ENCODE results near the gene PDCD5. TPM values are rescaled to one million over a fixed set of nuclear protein-coding genes. Genes with fewer than 3 reads are reported as not detected.

The PDCD5 gene
- total and polyA plus RNA-seq, 2 donors (not counting 1 experiment from before 2014, with no cell fraction given): 107 to 115 TPM

DNA sequence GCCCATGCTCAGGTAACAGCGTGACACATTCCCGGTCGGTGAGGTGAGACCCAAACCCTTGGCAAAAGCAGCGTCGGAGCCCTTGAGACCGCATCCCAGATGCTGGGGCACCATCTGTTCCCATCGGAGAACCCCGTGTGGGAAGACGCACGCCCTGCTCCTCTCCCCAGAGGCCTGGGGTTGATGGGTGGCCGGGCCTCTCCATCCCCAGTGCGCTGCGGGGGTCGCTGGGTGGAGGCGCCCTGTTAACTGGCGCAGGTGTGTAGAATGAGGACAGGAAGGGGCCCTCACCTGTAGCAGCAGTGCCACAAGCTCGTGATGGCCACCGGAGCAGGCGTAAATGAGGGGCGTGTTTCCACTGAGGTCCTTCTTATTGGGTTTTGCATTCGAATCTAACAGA lies 24.6 kb downstream of the PDCD5 start:
- Histone ChIP-seq H3K9me3 (ENCODE audit: control insufficient read depth, insufficient read depth, low read depth, low read length) (no peaks in the 10 kb centered on the region), H3K79me2 (ENCODE audit: control insufficient read depth, insufficient read depth, low read length) (no peaks in the 10 kb centered on the region), H3K4me2 (ENCODE audit: extremely low read depth, insufficient read depth, low read length) (no peak overlapping the region), H3K27me3 (ENCODE audit: control insufficient read depth, insufficient read depth, low read length) (no peaks in the 10 kb centered on the region), H3K9ac (ENCODE audit: insufficient read depth, low read length) (no peak overlapping the region), H3K27ac (ENCODE audit: insufficient read depth, low read length) (no peak overlapping the region), H3K4me1 (ENCODE audit: control insufficient read depth, extremely low read depth, insufficient read depth, low read length) (no peaks in the 10 kb centered on the region), H4K20me1 (ENCODE audit: control insufficient read depth, extremely low read depth, insufficient read depth, low read length) (no peaks in the 10 kb centered on the region), H3K36me3 (ENCODE audit: control insufficient read depth, insufficient read depth, low read length) (peaks cover 10% of the 10 kb centered on the region), H2AFZ (ENCODE audit: low read length) (no peak overlapping the region), H3K4me3 (replicated peaks in 1 of 4; ENCODE audit: control extremely low read depth in 1 of 4, insufficient read depth in 1 of 4, low read depth in 3 of 4, low read length in 4 of 4) (no peak overlapping the region)
- TF ChIP-seq, protein P1, sequence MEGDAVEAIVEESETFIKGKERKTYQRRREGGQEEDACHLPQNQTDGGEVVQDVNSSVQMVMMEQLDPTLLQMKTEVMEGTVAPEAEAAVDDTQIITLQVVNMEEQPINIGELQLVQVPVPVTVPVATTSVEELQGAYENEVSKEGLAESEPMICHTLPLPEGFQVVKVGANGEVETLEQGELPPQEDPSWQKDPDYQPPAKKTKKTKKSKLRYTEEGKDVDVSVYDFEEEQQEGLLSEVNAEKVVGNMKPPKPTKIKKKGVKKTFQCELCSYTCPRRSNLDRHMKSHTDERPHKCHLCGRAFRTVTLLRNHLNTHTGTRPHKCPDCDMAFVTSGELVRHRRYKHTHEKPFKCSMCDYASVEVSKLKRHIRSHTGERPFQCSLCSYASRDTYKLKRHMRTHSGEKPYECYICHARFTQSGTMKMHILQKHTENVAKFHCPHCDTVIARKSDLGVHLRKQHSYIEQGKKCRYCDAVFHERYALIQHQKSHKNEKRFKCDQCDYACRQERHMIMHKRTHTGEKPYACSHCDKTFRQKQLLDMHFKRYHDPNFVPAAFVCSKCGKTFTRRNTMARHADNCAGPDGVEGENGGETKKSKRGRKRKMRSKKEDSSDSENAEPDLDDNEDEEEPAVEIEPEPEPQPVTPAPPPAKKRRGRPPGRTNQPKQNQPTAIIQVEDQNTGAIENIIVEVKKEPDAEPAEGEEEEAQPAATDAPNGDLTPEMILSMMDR (conservative IDR thresholded peaks at IDR 0.05 in 1 of 2, IDR thresholded peaks at IDR 0.05 in 1 of 2; ENCODE audit: low read depth in 1 of 2, low read length in 2 of 2): no peak
- no peak for TF ChIP-seq EZH2 (IDR thresholded peaks at IDR 0.05; ENCODE audit: low read length, missing control alignments)
- DNase-seq (ENCODE audit: low read depth in 2 of 2): no peak

DNA sequence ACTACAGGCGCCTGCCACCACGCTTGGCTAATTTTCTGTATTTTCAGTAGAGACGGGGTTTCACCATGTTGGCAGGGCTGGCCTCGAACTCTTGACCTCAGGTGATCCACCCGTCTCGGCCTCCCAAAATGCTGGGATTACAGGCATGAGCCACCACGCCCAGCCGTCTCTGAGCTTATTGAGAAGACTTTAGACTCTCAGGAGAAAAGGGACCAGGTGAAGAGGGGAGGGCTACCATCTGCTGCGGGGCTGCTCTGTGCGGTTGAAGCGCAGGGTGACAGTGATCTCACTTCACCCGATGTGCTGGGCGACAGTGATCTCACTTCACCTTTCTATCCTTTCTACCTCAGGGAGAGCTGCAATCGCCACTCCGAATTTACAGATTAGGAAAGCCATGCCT lies 25.3 kb downstream of the PDCD5 start:
- H3K36me3 ChIP-seq (ENCODE audit: control insufficient read depth, insufficient read depth, low read length): peaks cover 10% of the 10 kb centered on the region
- H3K4me1 ChIP-seq (ENCODE audit: control insufficient read depth, extremely low read depth, insufficient read depth, low read length): no peaks in the 10 kb centered on the region
- H3K79me2 ChIP-seq (ENCODE audit: control insufficient read depth, insufficient read depth, low read length): no peaks in the 10 kb centered on the region
- H4K20me1 ChIP-seq (ENCODE audit: control insufficient read depth, extremely low read depth, insufficient read depth, low read length): no peaks in the 10 kb centered on the region
- no peak for DNase-seq (ENCODE audit: low read depth in 2 of 2)
- H3K9ac ChIP-seq (ENCODE audit: insufficient read depth, low read length): no peak overlapping the region
- TF ChIP-seq, protein P1 (conservative IDR thresholded peaks at IDR 0.05 in 1 of 2, IDR thresholded peaks at IDR 0.05 in 1 of 2; ENCODE audit: low read depth in 1 of 2, low read length in 2 of 2): no peak
- no peak for TF ChIP-seq EZH2 (IDR thresholded peaks at IDR 0.05; ENCODE audit: low read length, missing control alignments)
- no peak overlapping the region for H3K4me2 ChIP-seq (ENCODE audit: extremely low read depth, insufficient read depth, low read length)
- no peaks in the 10 kb centered on the region for H3K27me3 ChIP-seq (ENCODE audit: control insufficient read depth, insufficient read depth, low read length)
- H2AFZ ChIP-seq (ENCODE audit: low read length): no peak overlapping the region
- no peaks in the 10 kb centered on the region for H3K9me3 ChIP-seq (ENCODE audit: control insufficient read depth, insufficient read depth, low read depth, low read length)
- no peak overlapping the region for H3K27ac ChIP-seq (ENCODE audit: insufficient read depth, low read length)
- H3K4me3 ChIP-seq (replicated peaks in 1 of 4; ENCODE audit: control extremely low read depth in 1 of 4, insufficient read depth in 1 of 4, low read depth in 3 of 4, low read length in 4 of 4): no peak overlapping the region

DNA sequence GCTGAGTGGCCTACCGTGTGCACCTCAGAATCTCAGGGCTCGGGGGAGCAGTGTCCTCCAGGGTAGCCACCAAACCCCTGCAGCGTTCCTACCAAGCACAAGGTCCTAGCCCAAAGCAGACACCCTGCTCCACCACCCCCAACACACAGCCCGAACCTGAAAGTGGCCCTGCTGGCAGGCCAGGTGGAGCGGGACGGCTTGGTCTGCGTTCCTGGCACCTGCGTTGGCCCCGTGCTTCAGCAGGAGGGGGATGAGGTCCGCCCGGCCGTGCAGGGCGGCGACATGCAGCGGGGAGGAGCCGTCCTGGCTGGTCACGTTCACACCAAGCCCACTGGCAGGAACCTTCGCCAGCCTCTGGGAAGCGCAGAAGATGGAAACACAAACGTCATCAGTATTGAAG lies 26.5 kb downstream of the PDCD5 start:
- Histone ChIP-seq H3K4me2 (ENCODE audit: extremely low read depth, insufficient read depth, low read length) (no peak overlapping the region), H3K79me2 (ENCODE audit: control insufficient read depth, insufficient read depth, low read length) (no peaks in the 10 kb centered on the region), H3K4me1 (ENCODE audit: control insufficient read depth, extremely low read depth, insufficient read depth, low read length) (no peaks in the 10 kb centered on the region), H4K20me1 (ENCODE audit: control insufficient read depth, extremely low read depth, insufficient read depth, low read length) (no peaks in the 10 kb centered on the region), H3K27ac (ENCODE audit: insufficient read depth, low read length) (no peak overlapping the region), H3K36me3 (ENCODE audit: control insufficient read depth, insufficient read depth, low read length) (peaks cover 8% of the 10 kb centered on the region), H3K9me3 (ENCODE audit: control insufficient read depth, insufficient read depth, low read depth, low read length) (no peaks in the 10 kb centered on the region), H3K9ac (ENCODE audit: insufficient read depth, low read length) (no peak overlapping the region), H3K4me3 (replicated peaks in 1 of 4; ENCODE audit: control extremely low read depth in 1 of 4, insufficient read depth in 1 of 4, low read depth in 3 of 4, low read length in 4 of 4) (no peak overlapping the region), H2AFZ (ENCODE audit: low read length) (no peak overlapping the region), H3K27me3 (ENCODE audit: control insufficient read depth, insufficient read depth, low read length) (no peaks in the 10 kb centered on the region)
- DNase-seq (ENCODE audit: low read depth in 2 of 2): no peak
- TF ChIP-seq, protein P1 (conservative IDR thresholded peaks at IDR 0.05 in 1 of 2, IDR thresholded peaks at IDR 0.05 in 1 of 2; ENCODE audit: low read depth in 1 of 2, low read length in 2 of 2): no peak
- no peak for TF ChIP-seq EZH2 (IDR thresholded peaks at IDR 0.05; ENCODE audit: low read length, missing control alignments)
